Measurements from ENCODE around the gene STARD3.

- no peak for TF ChIP-seq EP300 (IDR thresholded peaks at IDR 0.05)
- TF ChIP-seq, protein P1, sequence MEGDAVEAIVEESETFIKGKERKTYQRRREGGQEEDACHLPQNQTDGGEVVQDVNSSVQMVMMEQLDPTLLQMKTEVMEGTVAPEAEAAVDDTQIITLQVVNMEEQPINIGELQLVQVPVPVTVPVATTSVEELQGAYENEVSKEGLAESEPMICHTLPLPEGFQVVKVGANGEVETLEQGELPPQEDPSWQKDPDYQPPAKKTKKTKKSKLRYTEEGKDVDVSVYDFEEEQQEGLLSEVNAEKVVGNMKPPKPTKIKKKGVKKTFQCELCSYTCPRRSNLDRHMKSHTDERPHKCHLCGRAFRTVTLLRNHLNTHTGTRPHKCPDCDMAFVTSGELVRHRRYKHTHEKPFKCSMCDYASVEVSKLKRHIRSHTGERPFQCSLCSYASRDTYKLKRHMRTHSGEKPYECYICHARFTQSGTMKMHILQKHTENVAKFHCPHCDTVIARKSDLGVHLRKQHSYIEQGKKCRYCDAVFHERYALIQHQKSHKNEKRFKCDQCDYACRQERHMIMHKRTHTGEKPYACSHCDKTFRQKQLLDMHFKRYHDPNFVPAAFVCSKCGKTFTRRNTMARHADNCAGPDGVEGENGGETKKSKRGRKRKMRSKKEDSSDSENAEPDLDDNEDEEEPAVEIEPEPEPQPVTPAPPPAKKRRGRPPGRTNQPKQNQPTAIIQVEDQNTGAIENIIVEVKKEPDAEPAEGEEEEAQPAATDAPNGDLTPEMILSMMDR (IDR thresholded peaks at IDR 0.05) = no peak
- TF ChIP-seq POLR2A (IDR thresholded peaks at IDR 0.05) = no peak
Measured at GRCh38 chr17:39705786-39706348, 68.9 kb downstream of the STARD3 start.
